NCI-H1436 treated with DMSO at 0.1 percent for 48 hours (cell line): ENCODE results near the gene GPR107.

Source experiments
- DNase-seq: peaks from one replicate; lab custom pipeline; 2025; lab: John Stamatoyannopoulos, UW

The GPR107 gene

GRCh38 chr9:130110596-130111021 is 56.9 kb downstream of the GPR107 start:
- DNase-seq, result no peak

GRCh38 chr9:130111786-130112537 is 58.3 kb downstream of the GPR107 start:
- DNase-seq, result peak; percentile 48

DNA sequence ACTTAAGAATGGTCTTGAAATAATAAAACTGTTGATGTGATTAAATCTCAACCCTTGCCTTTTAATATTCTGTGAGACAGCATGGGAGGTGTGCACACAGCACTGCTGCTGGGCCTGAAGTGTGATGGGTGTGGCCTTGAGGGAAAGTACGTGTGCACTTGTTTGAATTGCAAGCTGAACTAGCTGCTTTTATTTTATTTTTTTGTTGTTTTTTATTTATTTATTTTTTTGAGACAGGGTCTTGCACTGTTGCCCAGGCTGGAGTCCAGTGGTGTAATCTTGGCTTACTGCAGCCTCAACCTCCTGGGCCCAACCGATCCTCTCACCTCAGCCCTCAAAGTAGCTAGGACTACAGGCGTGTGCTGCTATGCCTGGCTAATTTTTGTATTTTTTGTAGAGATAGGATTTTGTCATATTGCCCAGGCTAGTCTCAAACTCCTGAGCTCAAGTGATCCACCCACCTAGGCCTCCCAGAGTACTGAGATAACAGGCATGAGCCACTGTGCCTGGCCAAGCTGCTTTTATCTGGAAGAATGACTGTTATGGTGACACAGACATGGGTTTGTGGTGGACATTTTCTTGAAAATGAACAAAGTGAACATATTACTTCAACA is 58.9 kb downstream of the GPR107 start:
- no peak for DNase-seq

DNA sequence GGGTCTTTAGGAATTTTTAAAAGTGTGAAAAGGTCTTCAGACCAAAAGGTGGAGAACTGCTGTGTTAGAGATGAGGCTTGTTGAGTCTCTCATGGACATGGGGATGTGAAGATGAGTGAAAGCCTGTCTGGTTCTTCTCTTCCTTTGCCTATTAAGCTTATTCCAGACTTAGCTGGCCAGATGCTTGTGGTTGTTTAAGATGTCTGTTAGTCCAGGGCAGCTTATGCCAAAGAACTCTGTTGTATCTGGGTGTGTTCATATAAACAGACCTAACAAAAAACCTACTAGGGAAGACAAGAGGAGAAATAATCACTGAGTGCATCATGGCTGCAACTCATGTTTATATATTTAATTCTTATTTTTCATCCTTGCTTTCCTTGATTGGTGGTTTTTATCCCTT is 61.0 kb downstream of the GPR107 start:
- DNase-seq, result no peak

DNA sequence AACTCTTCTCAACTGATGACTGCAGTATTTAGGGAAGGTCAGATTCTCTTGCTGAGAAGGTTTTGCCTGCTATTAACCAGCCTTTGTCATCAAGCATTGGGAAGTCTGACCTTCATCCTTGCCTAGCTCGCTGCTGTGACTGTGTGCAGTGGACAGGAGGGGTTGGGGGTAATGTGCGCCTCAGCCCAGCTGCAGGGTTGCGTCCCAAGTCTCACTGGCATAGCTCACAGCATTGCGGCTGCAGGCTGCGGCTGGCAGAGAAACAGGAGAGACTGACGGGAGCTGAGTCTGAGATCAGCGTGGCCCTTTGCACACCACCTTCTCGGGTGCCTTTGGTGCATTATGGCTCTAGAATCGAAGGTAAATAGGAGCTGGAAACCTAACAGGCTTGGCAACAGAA is 62.6 kb downstream of the GPR107 start:
- DNase-seq, result no peak

- no peak for DNase-seq
Measured at GRCh38 chr9:130117376-130117775, 63.7 kb downstream of the GPR107 start.

DNA sequence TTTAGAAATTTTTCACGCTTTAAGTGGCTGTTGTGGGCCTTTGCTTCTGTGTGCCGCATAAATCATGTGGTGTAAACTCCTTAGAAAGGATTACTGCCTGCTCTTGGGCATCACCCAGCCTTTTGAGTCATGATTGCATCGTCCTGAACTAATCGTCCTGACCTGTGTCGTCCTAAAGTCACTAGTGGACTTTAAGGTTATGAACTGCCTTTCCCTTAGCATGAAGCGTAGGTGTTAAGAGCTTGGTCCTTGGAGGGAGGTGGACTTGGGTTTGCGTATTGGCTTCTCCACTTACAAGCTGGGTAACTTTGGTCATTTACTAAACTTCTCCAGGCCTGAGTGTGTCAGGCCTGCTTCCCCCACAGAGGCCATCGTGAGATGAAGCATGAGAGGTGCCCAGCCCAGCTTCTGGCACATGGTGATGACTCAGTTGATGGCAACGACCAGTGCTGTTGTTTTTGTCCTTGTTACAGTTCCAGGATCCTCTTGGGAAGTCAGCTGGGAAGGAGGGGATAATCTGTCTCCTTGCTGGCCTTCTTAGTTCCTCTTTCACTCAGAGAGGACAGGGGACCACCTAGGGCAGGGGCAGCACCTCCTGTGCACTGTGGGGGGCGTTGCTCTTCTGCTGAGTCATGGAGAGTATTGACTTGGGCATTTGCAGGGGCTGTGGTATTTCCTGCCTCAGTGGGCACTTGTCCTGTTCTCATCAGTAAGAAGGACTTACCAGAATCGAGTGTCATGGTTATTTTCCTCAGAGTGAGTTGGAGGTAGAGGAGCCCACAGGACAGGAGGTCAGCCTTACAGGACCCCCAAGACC is 64.3 kb downstream of the GPR107 start:
- DNase-seq, result no peak

DNA sequence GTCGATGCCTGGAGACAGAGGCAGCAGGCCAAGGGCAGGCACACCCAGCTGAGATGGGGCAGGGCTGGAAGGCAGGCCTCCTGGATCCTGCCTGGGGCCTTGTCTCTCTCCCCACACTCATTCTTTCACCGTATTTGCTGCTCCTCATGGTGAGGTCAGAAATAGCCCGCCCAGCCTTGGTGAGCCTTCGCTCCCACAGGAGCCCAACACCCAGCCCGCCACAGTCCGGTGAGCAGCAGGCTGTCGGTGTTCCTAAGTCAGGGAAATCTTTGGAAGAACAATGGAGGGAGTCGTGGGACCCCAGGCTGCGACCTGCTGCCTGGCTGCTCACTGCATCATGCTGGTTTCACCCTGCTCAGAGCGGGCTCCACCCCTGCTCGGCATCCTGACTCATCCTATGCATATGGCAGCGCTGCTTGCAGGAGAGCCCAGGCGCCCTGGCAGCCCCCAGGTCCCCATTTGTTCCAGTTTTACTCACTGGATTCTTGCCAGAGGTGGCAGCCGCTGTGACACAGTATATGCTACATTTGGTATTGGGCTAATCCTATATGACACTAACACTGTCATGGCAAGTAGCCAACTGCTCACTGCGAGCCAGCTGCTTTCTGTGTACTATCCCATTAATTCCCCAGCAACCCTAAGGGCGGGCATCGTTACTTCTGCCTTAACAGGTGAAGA is 65.3 kb downstream of the GPR107 start:
- DNase-seq, result peak; percentile 83

GRCh38 chr9:130119519-130120298 is 66.0 kb downstream of the GPR107 start:
- no peak for DNase-seq

GRCh38 chr9:130120299-130120587 is 66.5 kb downstream of the GPR107 start:
- DNase-seq, result no peak

GRCh38 chr9:130120832-130121231 is 67.1 kb downstream of the GPR107 start:
- DNase-seq, result no peak

GRCh38 chr9:130122456-130122855 is 68.8 kb downstream of the GPR107 start:
- DNase-seq, result no peak

DNA sequence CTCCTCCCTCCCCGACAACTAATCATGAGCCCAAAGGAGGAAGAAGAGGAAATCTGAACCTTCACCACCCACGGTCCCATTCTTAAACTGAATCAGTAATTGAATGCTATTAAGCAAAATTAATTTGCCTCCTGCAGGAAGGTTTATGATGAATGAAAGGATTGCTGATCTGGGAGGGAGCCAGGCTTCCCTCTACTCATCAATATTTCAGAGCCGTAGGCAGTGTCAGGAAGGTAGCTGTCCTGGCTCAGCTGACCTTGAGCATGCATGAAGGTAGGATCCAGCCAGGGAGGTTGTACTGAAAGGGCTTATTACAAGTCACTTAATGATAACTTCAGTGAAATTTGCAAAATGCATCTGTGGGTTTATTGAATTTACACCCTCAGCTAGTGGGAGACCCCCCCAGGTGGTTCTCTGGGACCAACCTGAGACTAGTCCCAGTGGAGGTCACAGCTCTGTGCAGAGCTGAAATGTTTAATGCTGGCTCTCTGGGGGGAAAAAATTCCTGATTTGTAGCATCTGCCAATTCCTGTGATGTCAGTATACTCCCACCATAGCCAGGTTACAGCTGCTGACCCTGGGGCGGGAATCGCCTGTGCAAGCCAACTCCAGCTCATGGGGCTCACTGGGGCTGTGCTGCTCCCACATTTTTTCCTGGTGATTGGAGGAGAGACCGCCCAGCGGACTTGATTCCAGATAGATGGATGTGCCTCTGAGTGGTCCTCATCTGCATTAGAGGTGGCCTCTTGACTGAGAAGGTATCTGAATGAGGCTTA is 70.6 kb downstream of the GPR107 start:
- DNase-seq, result no peak

DNA sequence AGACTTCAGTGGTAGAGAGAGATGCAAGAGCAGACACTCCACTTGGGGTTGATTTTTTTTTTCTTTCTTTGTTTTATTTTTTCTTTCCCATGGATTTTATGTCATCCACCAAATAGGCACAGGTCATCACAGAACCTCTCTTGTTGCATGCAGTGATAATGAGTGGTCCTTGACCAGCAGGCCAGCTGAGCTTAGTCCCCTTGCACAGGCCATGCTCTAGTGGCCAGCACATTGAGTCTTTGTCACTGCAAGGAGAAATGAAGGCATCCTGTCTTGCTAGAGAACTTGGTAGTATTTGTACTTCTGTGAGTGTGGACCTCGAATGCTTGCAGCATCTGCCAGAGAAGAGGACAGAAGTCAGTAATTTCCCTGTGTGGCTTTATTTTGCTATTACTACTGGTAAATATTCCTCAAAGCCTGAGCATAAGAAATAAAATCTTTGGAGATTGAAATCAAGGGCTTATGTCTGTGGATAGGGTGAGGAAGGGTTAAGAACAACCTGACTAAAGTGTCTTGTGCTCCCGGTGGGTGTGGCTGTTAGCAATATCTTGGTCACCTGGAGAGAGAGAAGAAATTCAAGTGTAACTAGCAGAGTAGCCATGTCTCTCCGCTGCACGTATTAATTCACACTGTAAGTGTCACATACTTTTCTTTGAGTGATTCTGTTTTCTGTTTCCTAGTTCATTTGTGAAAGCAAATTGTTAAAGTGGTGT is 73.2 kb downstream of the GPR107 start:
- no peak for DNase-seq

GRCh38 chr9:130128251-130128650 is 74.5 kb downstream of the GPR107 start:
- DNase-seq, result no peak

- peak; percentile 22 for DNase-seq
Measured at GRCh38 chr9:130128733-130129431, 75.2 kb downstream of the GPR107 start.

GRCh38 chr9:130129432-130130061 is 75.8 kb downstream of the GPR107 start:
- no peak for DNase-seq

DNA sequence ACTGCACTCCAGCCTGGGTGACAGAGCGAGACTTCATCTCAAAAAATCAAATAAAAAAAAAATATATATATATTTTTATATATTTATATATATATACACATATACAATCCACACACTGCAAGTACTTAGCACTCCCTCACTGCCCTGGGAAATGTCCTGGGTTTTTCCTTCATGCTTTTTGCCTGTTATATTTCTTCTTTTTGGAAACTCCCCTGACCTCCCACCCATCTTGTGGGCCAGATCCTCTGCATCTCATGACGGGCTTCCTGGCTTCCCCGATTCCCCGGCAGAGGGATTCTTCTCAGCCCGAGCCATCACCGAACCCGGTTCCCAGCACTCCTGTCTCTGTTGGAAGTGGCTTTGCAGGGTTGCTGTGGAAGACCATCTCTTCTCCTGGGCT is 79.0 kb downstream of the GPR107 start:
- DNase-seq, result no peak

DNA sequence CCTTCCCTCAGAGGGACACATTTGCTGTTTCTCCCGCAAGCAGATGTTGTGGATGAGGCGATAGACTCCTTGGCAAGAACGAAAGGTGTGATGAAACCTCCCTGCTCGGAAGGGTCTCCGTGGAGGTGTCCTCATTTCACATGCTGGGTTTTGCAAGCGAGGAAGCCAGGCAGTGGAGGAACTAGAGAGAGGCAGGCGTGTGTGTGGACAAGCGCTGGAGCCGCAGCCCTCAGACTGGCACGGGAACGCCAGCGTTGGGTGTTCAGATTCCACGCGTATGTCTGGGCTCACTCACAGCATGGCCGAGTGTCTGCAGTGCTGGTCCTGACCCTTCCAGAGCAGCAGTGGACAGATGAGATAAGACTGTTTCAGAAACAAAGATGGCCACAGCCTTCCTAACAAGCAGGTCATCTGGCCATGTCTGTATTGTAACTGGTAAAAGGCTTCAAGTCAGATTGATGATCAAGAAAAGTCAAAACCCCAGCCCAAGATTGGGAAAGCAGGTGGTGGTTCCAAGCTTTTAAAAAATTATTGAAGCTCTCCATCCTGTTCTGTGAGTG is 83.5 kb downstream of the GPR107 start:
- no peak for DNase-seq
